Bronchial epithelial cell (primary cell): ENCODE results near the gene TENT4A. TPM values are rescaled to one million over a fixed set of nuclear protein-coding genes. Genes with fewer than 3 reads are reported as not detected.

Source experiments
- DNase-seq: peaks from one replicate; pipeline ENCODE4 v3.0.0-alpha.2; 2010; ENCODE audit warnings: low read depth
- FAIRE-seq: peaks from 2 replicates; lab custom pipeline; 2011; peaks lifted over from hg19 to GRCh38; lab: Jason Lieb, UNC
- H3K27me3 ChIP-seq: 2 replicates; pipeline ENCODE4 v1.5.1; 2011; ENCODE audit warnings: low read length; ENCODE audit not compliant: control insufficient read depth, insufficient read depth
- H3K36me3 ChIP-seq: 2 replicates; pipeline ENCODE4 v1.5.1; 2011; ENCODE audit warnings: low read length; ENCODE audit not compliant: control insufficient read depth, insufficient read depth
- H3K4me3 ChIP-seq: 2 replicates; pipeline ENCODE4 v1.5.1; 2011; ENCODE audit warnings: mild to moderate bottlenecking, low read depth, low read length, control low read depth
- total RNA-seq: library from RNA; depleted of rRNA; stranded (reverse); fragments of >200 nt; gene quantifications from 2 replicates; pipeline ENCODE4 v1.2.1, GENCODE V29; 2014
- TF ChIP-seq, protein P1 (sequence below): IDR thresholded peaks from 2 replicates; pipeline ENCODE4 v1.5.1; 2011; ENCODE audit warnings: mild to moderate bottlenecking, moderate library complexity, low read length, control low read depth, inconsistent platforms; ENCODE audit not compliant: insufficient read depth, severe bottlenecking

TENT4A gene
- total RNA-seq, 1 donor from 2014 or later: 6.8 TPM

DNA sequence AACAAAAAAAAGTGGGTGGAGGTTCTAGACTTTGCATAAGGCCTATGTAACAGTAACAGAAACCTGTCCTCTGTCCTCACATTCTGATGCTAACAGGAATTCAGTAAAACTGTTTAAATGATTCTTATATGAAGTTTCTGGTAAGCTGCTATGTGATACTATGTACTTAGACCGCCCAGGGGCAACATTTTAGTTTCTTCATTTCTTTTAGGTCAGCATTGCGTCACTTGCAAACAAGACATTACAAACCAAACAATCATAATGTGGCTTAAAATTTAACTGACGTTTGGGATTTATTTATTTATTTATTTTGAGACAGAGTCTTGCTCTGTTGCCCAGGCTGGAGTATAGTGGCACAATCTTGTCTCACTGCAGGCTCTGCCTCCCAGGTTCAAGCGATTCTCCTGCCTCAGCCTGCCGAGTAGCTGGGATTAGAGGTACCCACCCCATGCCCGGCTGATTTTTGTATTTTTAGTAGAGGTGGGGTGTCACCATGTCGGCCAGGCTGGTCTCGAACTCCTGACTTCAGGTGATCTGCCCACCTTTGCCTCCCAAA is 44.3 kb downstream of the TENT4A start:
- peaks cover 15% of the 10 kb centered on the region for H3K36me3 ChIP-seq
- TF ChIP-seq, protein P1, sequence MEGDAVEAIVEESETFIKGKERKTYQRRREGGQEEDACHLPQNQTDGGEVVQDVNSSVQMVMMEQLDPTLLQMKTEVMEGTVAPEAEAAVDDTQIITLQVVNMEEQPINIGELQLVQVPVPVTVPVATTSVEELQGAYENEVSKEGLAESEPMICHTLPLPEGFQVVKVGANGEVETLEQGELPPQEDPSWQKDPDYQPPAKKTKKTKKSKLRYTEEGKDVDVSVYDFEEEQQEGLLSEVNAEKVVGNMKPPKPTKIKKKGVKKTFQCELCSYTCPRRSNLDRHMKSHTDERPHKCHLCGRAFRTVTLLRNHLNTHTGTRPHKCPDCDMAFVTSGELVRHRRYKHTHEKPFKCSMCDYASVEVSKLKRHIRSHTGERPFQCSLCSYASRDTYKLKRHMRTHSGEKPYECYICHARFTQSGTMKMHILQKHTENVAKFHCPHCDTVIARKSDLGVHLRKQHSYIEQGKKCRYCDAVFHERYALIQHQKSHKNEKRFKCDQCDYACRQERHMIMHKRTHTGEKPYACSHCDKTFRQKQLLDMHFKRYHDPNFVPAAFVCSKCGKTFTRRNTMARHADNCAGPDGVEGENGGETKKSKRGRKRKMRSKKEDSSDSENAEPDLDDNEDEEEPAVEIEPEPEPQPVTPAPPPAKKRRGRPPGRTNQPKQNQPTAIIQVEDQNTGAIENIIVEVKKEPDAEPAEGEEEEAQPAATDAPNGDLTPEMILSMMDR: no peak
- FAIRE-seq: no peak

DNA sequence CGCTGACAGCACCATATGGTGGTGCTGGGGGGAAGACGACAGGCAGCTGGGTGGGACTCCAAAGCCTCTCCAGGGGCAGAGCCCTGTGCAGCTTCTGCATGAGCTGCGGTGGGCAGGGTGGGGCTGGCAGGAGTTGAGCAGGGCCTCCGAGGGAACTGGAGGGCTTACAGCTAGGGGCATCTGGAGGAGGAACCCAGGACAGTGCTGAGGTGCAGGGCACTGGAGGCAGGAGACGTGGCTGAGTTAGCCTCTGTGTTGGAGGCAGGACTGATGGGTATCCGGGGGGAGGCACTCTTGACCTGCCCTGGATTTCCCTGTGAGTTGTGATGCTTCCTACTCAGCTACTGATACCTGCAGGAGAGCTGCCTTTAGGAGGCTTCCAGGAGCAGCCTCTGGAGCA is 45.0 kb downstream of the TENT4A start:
- peaks cover 12% of the 10 kb centered on the region for H3K36me3 ChIP-seq
- H3K4me3 ChIP-seq: no peak overlapping the region
- FAIRE-seq: no peak
- no peaks in the 10 kb centered on the region for H3K27me3 ChIP-seq
- DNase-seq: no peak
- TF ChIP-seq, protein P1: no peak

More for the DNA sequence above, 44.3 kb downstream of the TENT4A start:
- H3K27me3 ChIP-seq: no peaks in the 10 kb centered on the region
- no peak for DNase-seq
- H3K4me3 ChIP-seq: no peak overlapping the region

DNA sequence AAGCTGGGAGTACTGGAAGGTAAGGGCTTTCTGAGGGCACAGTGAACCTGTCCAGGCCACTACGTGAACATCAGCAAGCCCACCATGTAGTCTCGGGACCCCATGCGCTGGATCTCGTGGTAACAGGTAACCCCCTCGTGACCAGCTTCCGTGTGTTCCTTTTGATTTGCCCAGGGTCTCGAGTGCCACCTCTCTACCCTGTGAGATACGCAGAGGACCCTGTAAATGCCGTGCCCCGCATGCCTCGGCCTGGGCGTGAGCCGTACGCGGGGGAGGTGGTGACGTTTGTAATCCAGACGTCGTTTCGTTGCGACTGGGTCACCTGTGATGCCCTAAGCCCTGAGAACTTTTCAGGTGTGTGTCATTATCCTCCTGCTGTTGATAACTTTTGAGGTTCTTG is 45.5 kb downstream of the TENT4A start:
- H3K27me3 ChIP-seq: no peaks in the 10 kb centered on the region
- no peak overlapping the region for H3K4me3 ChIP-seq
- DNase-seq (no peak), FAIRE-seq (no peak)
- TF ChIP-seq, protein P1: no peak
- H3K36me3 ChIP-seq: peaks cover 9% of the 10 kb centered on the region

DNA sequence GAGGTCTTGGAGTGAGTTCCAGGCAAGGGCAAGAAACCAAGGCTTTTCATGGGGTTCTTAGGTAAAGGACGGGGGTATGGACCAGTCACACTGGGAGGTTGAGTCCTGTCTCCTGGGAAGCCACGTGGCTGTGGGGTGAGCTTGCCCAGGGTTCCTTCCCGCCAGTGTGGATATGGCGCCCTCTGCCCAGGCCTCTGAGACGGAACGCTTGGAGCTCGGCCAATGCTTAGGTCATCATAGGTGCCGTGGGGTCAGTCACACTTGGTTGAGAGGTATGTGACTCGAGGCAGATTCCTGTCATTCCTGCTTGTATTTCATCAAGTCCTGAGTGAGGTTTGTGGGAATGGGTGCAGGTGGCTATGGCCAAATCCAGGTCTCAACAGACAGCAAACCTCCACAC is 46.2 kb downstream of the TENT4A start:
- H3K27me3 ChIP-seq: no peaks in the 10 kb centered on the region
- DNase-seq (peak; percentile 33), FAIRE-seq (no peak)
- peaks cover 9% of the 10 kb centered on the region for H3K36me3 ChIP-seq
- H3K4me3 ChIP-seq: no peak overlapping the region
- TF ChIP-seq, protein P1: no peak

DNA sequence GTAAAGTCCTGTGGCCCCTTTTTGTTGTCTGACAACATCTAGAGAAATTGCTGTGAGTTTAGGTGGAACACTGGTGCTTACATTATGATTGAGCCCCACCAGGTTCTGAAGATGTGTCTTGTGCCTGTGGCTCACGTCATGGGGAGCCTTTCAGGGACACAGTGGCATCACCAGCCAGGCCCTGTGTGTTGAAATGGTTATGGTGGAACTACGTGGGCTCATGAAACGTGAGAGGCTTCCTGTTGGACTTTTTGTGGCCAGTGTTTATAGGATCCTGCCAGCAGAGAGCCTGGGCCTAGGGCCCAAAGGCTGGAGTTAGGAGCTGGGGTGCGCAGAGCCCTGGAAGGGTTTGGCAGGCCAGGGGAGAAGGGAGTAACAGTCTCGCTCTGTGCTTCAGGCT is 46.8 kb downstream of the TENT4A start:
- FAIRE-seq (no peak), DNase-seq (no peak)
- Histone ChIP-seq H3K36me3 (peaks cover 6% of the 10 kb centered on the region), H3K27me3 (no peaks in the 10 kb centered on the region), H3K4me3 (no peak overlapping the region)
- TF ChIP-seq, protein P1: no peak

DNA sequence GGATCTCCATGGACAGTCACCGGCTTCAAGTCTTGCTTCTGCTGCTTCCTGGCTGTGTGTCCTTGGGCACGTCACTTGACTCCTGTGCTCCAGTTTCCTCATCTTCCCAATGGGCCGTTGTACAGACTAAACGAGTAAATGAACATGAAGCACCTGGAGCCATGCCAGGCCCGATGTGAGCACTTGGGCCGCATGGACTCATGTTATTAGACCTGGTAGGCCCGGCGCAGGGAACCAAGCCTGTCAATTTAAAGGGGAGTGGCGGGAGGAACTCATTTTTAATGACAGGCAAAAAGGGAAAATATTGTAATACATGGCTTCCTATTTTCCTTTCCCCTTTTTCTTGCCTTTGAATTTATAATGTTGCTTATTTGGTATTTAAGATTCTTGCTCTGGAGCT is 47.5 kb downstream of the TENT4A start:
- FAIRE-seq: no peak
- H3K4me3 ChIP-seq: no peak overlapping the region
- H3K27me3 ChIP-seq: no peaks in the 10 kb centered on the region
- peaks cover 5% of the 10 kb centered on the region for H3K36me3 ChIP-seq
- no peak for DNase-seq
- TF ChIP-seq, protein P1: no peak
